SU-DHL-6 (cell line): ENCODE measurements around the gene UGGT2.
"Not testable (repeated sequence)": the region's sequence is repeated elsewhere in the genome, so short reads cannot be mapped to it uniquely, and the experiment has no call there.

Experiments used
- H2AFZ ChIP-seq: fragments of 200-600 bp; sonication (generic); 2 replicates; pipeline ENCODE4 v1.6.1; 2014; ENCODE audit warnings: low read depth, mild to moderate bottlenecking, moderate library complexity, mixed read lengths, antibody characterized with exemption, low read length; ENCODE audit not compliant: severe bottlenecking
- H3F3A ChIP-seq: fragments of 200-600 bp; shearing (Covaris generic); 2 replicates; pipeline ENCODE4 v1.6.0; 2016; ENCODE audit warnings: antibody characterized with exemption, mild to moderate bottlenecking; ENCODE audit not compliant: insufficient read depth
- H3K27ac ChIP-seq: fragments of 200-600 bp; sonication (generic); 2 replicates; pipeline ENCODE4 v1.5.1; 2016; ENCODE audit warnings: low read depth, mild to moderate bottlenecking, low read length, moderate library complexity, mixed read lengths
- H3K27me3 ChIP-seq: fragments of 200-600 bp; sonication (generic), shearing (Covaris generic); 2 replicates; pipeline ENCODE4 v1.6.0; 2014; ENCODE audit warnings: mild to moderate bottlenecking, low read length
- H3K36me3 ChIP-seq: fragments of 200-600 bp; sonication (generic); 2 replicates; pipeline ENCODE4 v1.6.1; 2014; ENCODE audit warnings: mild to moderate bottlenecking, low read length, mixed read lengths
- H3K4me2 ChIP-seq: fragments of 300-600, 200-600 bp; shearing (Covaris generic), sonication (generic); 2 replicates; pipeline ENCODE4 v1.6.0; 2014; ENCODE audit warnings: low read length, low read depth, mild to moderate bottlenecking; ENCODE audit not compliant: poor library complexity, severe bottlenecking
- H3K4me3 ChIP-seq: fragments of 200-600 bp; sonication (generic); 2 replicates; pipeline ENCODE4 v1.5.1; 2014; ENCODE audit warnings: antibody characterized with exemption, low read length, mild to moderate bottlenecking, mixed read lengths; ENCODE audit not compliant: insufficient read depth, poor library complexity, severe bottlenecking
- H3K79me2 ChIP-seq: fragments of 200-600 bp; sonication (generic); 2 replicates; pipeline ENCODE4 v1.6.1; 2014; ENCODE audit warnings: mild to moderate bottlenecking, low read length, moderate library complexity; ENCODE audit not compliant: insufficient read depth
- H3K9ac ChIP-seq: fragments of 200-600 bp; sonication (generic); 2 replicates; pipeline ENCODE4 v1.7.0; 2014; ENCODE audit warnings: mild to moderate bottlenecking, low read length
- H3K9me2 ChIP-seq: fragments of 200-600 bp; sonication (generic); replicated peaks from 2 replicates; pipeline ENCODE4 v1.6.1; 2014; ENCODE audit warnings: low read length; ENCODE audit not compliant: insufficient read depth
- H3K9me3 ChIP-seq: fragments of 200-600 bp; sonication (generic); 2 replicates; pipeline ENCODE4 v1.6.1; 2014; ENCODE audit warnings: low read length, mixed read lengths; ENCODE audit not compliant: insufficient read depth
- H4K20me1 ChIP-seq: fragments of 200-600 bp; sonication (generic); 2 replicates; pipeline ENCODE4 v1.6.1; 2014; ENCODE audit warnings: low read depth, mild to moderate bottlenecking, antibody characterized with exemption, low read length, moderate library complexity, mixed read lengths
- EZH2phosphoT487 ChIP-seq: fragments of 200-600 bp; sonication (generic), shearing (Covaris generic); conservative IDR thresholded peaks from 2 replicates; pipeline ENCODE4 v1.6.1; 2018; ENCODE audit warnings: mild to moderate bottlenecking, antibody characterized with exemption, low read length, moderate library complexity, mixed read lengths
- TF ChIP-seq, protein P1 (sequence below): fragments of 200-600 bp; sonication (generic); IDR thresholded peaks from one replicate; pipeline ENCODE4 v1.5.1; 2017; ENCODE audit warnings: antibody characterized with exemption, mild to moderate bottlenecking, low read length, moderate library complexity; ENCODE audit not compliant: insufficient read depth, poor library complexity, severe bottlenecking

UGGT2 gene

DNA sequence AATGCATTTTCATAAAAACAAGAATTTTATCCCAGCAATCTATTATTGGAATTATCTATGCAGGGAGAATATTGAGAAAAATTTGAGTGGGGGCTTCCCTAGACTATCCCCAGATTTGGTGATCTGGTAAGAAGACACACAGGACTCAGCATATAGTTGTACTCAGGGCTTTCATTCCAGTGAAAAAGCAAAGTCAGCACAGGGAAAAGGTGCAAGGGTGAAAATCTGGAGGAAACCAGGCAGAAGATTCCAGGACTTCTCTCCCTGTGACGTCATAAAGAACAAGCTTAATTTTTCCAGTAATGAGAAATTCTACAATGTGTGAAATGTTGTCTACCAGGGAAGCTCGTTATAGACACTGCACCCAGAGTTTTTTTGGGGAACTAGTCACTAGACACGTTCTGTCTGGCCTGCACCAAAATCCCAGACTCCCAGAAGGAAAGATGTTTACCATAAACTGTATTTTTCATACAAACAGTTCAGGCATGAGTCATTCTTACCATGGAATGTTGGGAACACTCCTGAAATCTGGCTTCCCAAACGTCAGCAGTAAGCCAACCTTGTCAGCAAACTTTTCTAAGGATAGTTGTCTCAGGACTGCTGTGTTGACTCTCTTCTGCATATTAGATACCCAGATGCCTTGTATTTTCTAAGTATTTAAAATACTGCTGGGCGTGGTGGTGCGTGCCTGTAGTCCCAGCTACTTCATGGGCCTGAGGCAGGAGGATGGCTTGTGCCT, 268.9 kb downstream of the UGGT2 start:
- no peak overlapping the region for H3K27ac ChIP-seq
- H3F3A ChIP-seq: no peaks in the 10 kb centered on the region
- H2AFZ ChIP-seq: no peak overlapping the region
- no peaks in the 10 kb centered on the region for H4K20me1 ChIP-seq
- H3K27me3 ChIP-seq: no peaks in the 10 kb centered on the region
- H3K79me2 ChIP-seq: no peaks in the 10 kb centered on the region
- H3K9ac ChIP-seq: no peak overlapping the region
- no peaks in the 10 kb centered on the region for H3K9me2 ChIP-seq
- no peaks in the 10 kb centered on the region for H3K9me3 ChIP-seq
- H3K36me3 ChIP-seq: no peaks in the 10 kb centered on the region
- H3K4me3 ChIP-seq: no peak overlapping the region
- TF ChIP-seq, protein P1, sequence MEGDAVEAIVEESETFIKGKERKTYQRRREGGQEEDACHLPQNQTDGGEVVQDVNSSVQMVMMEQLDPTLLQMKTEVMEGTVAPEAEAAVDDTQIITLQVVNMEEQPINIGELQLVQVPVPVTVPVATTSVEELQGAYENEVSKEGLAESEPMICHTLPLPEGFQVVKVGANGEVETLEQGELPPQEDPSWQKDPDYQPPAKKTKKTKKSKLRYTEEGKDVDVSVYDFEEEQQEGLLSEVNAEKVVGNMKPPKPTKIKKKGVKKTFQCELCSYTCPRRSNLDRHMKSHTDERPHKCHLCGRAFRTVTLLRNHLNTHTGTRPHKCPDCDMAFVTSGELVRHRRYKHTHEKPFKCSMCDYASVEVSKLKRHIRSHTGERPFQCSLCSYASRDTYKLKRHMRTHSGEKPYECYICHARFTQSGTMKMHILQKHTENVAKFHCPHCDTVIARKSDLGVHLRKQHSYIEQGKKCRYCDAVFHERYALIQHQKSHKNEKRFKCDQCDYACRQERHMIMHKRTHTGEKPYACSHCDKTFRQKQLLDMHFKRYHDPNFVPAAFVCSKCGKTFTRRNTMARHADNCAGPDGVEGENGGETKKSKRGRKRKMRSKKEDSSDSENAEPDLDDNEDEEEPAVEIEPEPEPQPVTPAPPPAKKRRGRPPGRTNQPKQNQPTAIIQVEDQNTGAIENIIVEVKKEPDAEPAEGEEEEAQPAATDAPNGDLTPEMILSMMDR: no peak
- no peak for TF ChIP-seq EZH2phosphoT487
- H3K4me2 ChIP-seq: no peak overlapping the region

DNA sequence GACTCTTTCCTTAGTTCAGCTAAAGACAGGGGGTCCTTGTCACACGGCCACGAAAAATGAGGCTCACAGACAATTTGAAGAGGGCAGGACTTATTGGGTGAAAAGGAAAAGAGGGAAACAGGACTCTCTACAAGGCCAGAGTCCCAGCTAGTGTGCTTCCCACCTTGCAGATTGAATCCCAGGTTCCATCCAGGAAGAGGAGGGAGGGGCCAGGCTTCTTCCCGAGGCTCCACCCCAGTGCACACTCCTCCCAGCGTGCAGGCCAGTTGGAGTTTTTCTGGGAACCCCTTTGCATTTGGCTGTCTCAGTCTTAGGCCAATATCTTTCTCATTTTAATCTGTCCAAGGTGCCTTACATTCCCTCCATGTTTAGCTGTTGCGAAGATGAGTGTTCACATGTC, 269.5 kb downstream of the UGGT2 start:
- no peak overlapping the region for H3K27ac ChIP-seq
- H3K4me2 ChIP-seq: no peak overlapping the region
- no peak for TF ChIP-seq EZH2phosphoT487
- TF ChIP-seq, protein P1: no peak
- no peak overlapping the region for H3K4me3 ChIP-seq
- H3K9ac ChIP-seq: no peak overlapping the region
- H3K27me3 ChIP-seq: no peaks in the 10 kb centered on the region
- no peaks in the 10 kb centered on the region for H3K9me2 ChIP-seq
- no peaks in the 10 kb centered on the region for H3K79me2 ChIP-seq
- H2AFZ ChIP-seq: no peak overlapping the region
- no peaks in the 10 kb centered on the region for H3F3A ChIP-seq
- H4K20me1 ChIP-seq: no peaks in the 10 kb centered on the region
- no peaks in the 10 kb centered on the region for H3K9me3 ChIP-seq
- H3K36me3 ChIP-seq: no peaks in the 10 kb centered on the region

DNA sequence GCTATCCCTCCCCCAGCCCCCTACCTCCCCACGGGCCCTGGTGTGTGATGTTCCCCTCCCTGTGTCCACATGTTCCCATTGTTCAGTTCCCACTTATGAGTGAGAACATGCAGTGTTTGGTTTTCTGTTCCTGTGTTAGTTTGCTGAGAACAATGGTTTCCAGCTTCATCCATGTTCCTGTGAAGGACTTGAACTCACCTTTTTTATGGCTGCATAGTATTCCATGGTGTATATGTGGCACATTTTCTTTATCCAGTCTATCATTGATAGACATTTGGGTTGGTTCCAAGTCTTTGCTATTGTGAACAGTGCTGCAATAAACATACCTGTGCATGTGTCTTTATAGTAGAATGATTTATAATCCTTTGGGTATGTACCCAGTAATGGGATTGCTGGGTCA, 271.3 kb downstream of the UGGT2 start:
- not testable (repeated sequence) for H4K20me1 ChIP-seq, H3F3A ChIP-seq, H3K4me2 ChIP-seq, H3K27ac ChIP-seq, H3K79me2 ChIP-seq, H3K9me3 ChIP-seq, H3K27me3 ChIP-seq, H3K36me3 ChIP-seq, H2AFZ ChIP-seq, H3K4me3 ChIP-seq, H3K9ac ChIP-seq, H3K9me2 ChIP-seq

DNA sequence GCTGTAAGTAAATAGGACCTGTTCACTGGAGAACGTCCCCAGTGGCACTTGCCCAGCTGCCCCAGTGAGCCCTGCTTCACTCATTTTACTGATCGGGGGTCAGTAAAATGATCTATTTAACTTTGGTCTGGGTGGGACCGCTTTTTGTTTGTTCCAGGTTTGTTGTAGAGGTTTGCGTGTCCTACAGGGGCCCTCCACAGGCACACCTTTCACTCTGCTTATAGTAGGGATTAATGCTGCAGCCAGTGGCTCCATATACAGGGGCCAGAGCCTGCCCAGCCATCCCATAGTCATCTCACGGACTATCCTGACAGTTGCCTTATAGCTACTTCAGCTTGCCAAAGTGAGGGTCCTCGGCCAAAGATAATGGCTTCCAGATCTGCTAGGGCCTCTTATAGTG, 272.2 kb downstream of the UGGT2 start:
- 0 out of 2 replicates have a peak, but pooled peaks cover 4% of the 10 kb centered on the region for H3K36me3 ChIP-seq
- no peak overlapping the region for H3K4me2 ChIP-seq
- TF ChIP-seq, protein P1: no peak
- no peak for TF ChIP-seq EZH2phosphoT487
- no peak overlapping the region for H3K27ac ChIP-seq
- no peaks in the 10 kb centered on the region for H3F3A ChIP-seq
- H4K20me1 ChIP-seq: no peaks in the 10 kb centered on the region
- no peak overlapping the region for H3K4me3 ChIP-seq
- H3K79me2 ChIP-seq: no peaks in the 10 kb centered on the region
- no peaks in the 10 kb centered on the region for H3K9me2 ChIP-seq
- H3K9ac ChIP-seq: no peak overlapping the region
- H2AFZ ChIP-seq: no peak overlapping the region
- no peaks in the 10 kb centered on the region for H3K27me3 ChIP-seq
- no peaks in the 10 kb centered on the region for H3K9me3 ChIP-seq
